ENCODE results near the gene ANAPC2.

GRCh38 chr9:137236238-137236935 is 48.0 kb upstream of the ANAPC2 start:
- TF ChIP-seq GATA2 (IDR thresholded peaks at IDR 0.05; ENCODE audit: low read depth, low read length) (no peak), GATA3 (IDR thresholded peaks at IDR 0.05; ENCODE audit: low read depth, low read length) (no peak)
